ENCODE results near the gene ADAM12.

- TF ChIP-seq CTCF (IDR thresholded peaks at IDR 0.05 in 8 of 11, conservative IDR thresholded peaks at IDR 0.05 in 3 of 11), result no peak
- TF ChIP-seq POLR2AphosphoS5 (IDR thresholded peaks at IDR 0.05), result no peak
- no peak for TF ChIP-seq POLR2A (IDR thresholded peaks at IDR 0.05)
These were observed 350.3 kb downstream of the ADAM12 start for GRCh38 chr10:126037946-126038345.

All from spleen (tissue), 7 donors.